GM12878 (cell line): ENCODE measurements around the gene FAM171A1. TPM values are rescaled to one million over a fixed set of nuclear protein-coding genes. Genes with fewer than 3 reads are reported as not detected.

ENCODE experiments used
- ATAC-seq: fragments of 200-7000 bp; cut with Tn5 transposase; 3 replicates; pipeline ENCODE4 v1.9.1; 2020; ENCODE audit warnings: mild to moderate bottlenecking, moderate library complexity
- BruUV-seq: library from RNA; stranded (reverse); fragments of 400-500 nt; replicated peaks from 2 replicates; lab custom pipeline; 2021; lab: Mats Ljungman, UMichigan
- CTCF ChIA-PET: fragments of 300-600 bp; sonication (Branson Sonifier 250); formaldehyde crosslinking; extraction: SDS; loops from one replicate; lab custom pipeline; 2021; ENCODE audit warnings: inconsistent platforms; lab: Yijun Ruan, JAX
- POLR2A ChIA-PET: fragments of 350-600 bp; formaldehyde crosslinking; extraction: SDS; loops from one replicate; lab custom pipeline; 2021; ENCODE audit warnings: inconsistent platforms; lab: Charles Lee
- RAD21 ChIA-PET: fragments of 300-600 bp; sonication (Branson Sonifier 250); formaldehyde crosslinking; loops from one replicate; lab custom pipeline; 2023; ENCODE audit warnings: antibody characterized with exemption; ENCODE audit not compliant: unreplicated experiment; lab: Charles Lee
- SMC1A ChIA-PET: fragments of 300-600 bp; sonication (Branson Sonifier 250); formaldehyde crosslinking; loops from one replicate; lab custom pipeline; 2023; ENCODE audit not compliant: unreplicated experiment, uncharacterized antibody; lab: Charles Lee
- DNase-seq: peaks from one replicate; pipeline ENCODE4 v3.0.0-alpha.2; 2011; ENCODE audit warnings: low read depth, low spot score
- FAIRE-seq: peaks from 3 replicates; lab custom pipeline; 2011; peaks lifted over from hg19 to GRCh38; lab: Jason Lieb, UNC
- H2AFZ ChIP-seq: 2 replicates; pipeline ENCODE4 v1.6.0; 2011; ENCODE audit warnings: low read depth, low read length, control low read depth; ENCODE audit not compliant: control insufficient read depth
- H3K27ac ChIP-seq: 2 replicates; pipeline ENCODE4 v1.5.1; 2011; ENCODE audit warnings: control low read depth; ENCODE audit not compliant: control insufficient read depth, insufficient read depth
- H3K27me3 ChIP-seq, 2 experiments: replicated peaks in 1 of 2; 2 replicates each; pipeline versions ENCODE4 v1.6.0 to v1.6.1; 2011; ENCODE audit warnings: low read length in 1 of 2; ENCODE audit not compliant: control insufficient read depth in 2 of 2, insufficient read depth in 2 of 2
- H3K36me3 ChIP-seq, 2 experiments: 2 replicates each; pipeline ENCODE4 v1.5.1; 2011; ENCODE audit warnings: low read length in 1 of 2; ENCODE audit not compliant: control insufficient read depth in 2 of 2, insufficient read depth in 2 of 2
- H3K4me1 ChIP-seq: 2 replicates; pipeline ENCODE4 v1.6.1; 2011; ENCODE audit warnings: mild to moderate bottlenecking, low read length, moderate library complexity, mixed read lengths; ENCODE audit not compliant: control insufficient read depth, insufficient read depth
- H3K4me2 ChIP-seq: 2 replicates; pipeline ENCODE4 v1.6.0; 2011; ENCODE audit warnings: control low read depth; ENCODE audit not compliant: control insufficient read depth, insufficient read depth
- H3K4me3 ChIP-seq: fragments of 200-600 bp; sonication (generic); 2 replicates; pipeline ENCODE4 v1.5.1; 2016
- H3K79me2 ChIP-seq: 2 replicates; pipeline ENCODE4 v1.6.0; 2011; ENCODE audit warnings: low read length; ENCODE audit not compliant: control insufficient read depth, insufficient read depth
- H3K9ac ChIP-seq: 2 replicates; pipeline ENCODE4 v1.8.0; 2011; ENCODE audit warnings: low read length, control low read depth, mixed read lengths; ENCODE audit not compliant: control insufficient read depth, insufficient read depth
- H3K9me3 ChIP-seq: replicated peaks from 3 replicates; pipeline ENCODE4 v1.5.1; 2011; ENCODE audit warnings: mild to moderate bottlenecking, low read length; ENCODE audit not compliant: control insufficient read depth, insufficient read depth
- H4K20me1 ChIP-seq: 2 replicates; pipeline ENCODE4 v1.6.0; 2011; ENCODE audit not compliant: control insufficient read depth, insufficient read depth
- BCL11A ChIP-seq: IDR thresholded peaks from 2 replicates; pipeline ENCODE4 v1.6.1; 2011; ENCODE audit warnings: low read depth, low read length
- CREM ChIP-seq: IDR thresholded peaks from 2 replicates; pipeline ENCODE4 v1.6.1; 2014; ENCODE audit warnings: antibody characterized with exemption, low read depth
- ESRRA ChIP-seq: IDR thresholded peaks from 2 replicates; pipeline ENCODE4 v1.6.1; 2012; ENCODE audit warnings: mild to moderate bottlenecking, low read length, improper control_type of control experiment
- GATAD2B ChIP-seq: fragments of 450-650 bp; conservative IDR thresholded peaks from 2 replicates; pipeline ENCODE4 v1.6.1; 2017; ENCODE audit warnings: low read depth, mild to moderate bottlenecking, moderate library complexity
- IKZF1 ChIP-seq: fragments of 450-650 bp; conservative IDR thresholded peaks from 2 replicates; pipeline ENCODE4 v1.6.1; 2017; ENCODE audit warnings: antibody characterized with exemption, mild to moderate bottlenecking
- SMARCA5 ChIP-seq: fragments of 450-650 bp; IDR thresholded peaks from 2 replicates; pipeline ENCODE4 v1.6.1; 2017; ENCODE audit warnings: mild to moderate bottlenecking
- STAT1 ChIP-seq: fragments of 450-650 bp; conservative IDR thresholded peaks from 2 replicates; pipeline ENCODE4 v1.6.1; 2014; ENCODE audit warnings: antibody characterized with exemption, mild to moderate bottlenecking
- ZZZ3 ChIP-seq: IDR thresholded peaks from 2 replicates; pipeline ENCODE4 v1.6.1; 2011; ENCODE audit warnings: low read depth; ENCODE audit not compliant: control insufficient read depth, insufficient read length
- WGBS: methylation state at CpG from one replicate; pipeline ENCODE4 v1.1.6; 2016; ENCODE audit warnings: low lambda C conversion rate; ENCODE audit not compliant: insufficient replicate concordance, insufficient coverage; ENCODE audit errors: missing lambda C conversion rate; 5-methylcytosine and 5-hydroxymethylcytosine counted together
- in situ Hi-C: fragments of 300-500 bp; cut with MboI; formaldehyde crosslinking; loops from 9 replicates; pipeline ENCODE4 v1.14.3; 2018; ENCODE audit warnings: mixed read lengths
- intact Hi-C: fragments of 100-400 bp; cut with micrococcal nuclease; formaldehyde crosslinking; loops from one replicate; pipeline ENCODE4 v1.14.2; 2022; ENCODE audit not compliant: unreplicated experiment
- polyA plus RNA-seq, 11 experiments: library from polyadenylated mRNA; depleted of rRNA in 4 of 11; unstranded in 6 of 11; stranded (reverse) in 5 of 11; fragments of >200 nt; fragmentation: Nextera tagmentation in 4 of 11; fragmentation: Illumina TruSeq in 1 of 11; extraction: Ambion mirVana in 4 of 11; extraction: Trizol in 1 of 11; gene quantifications; 1 replicate in 1 of 11; 2 replicates in 10 of 11; pipeline versions ENCODE4 v1.2.1 to v1.2.3, GENCODE V29; 2011 to 2016; ENCODE audit warnings: inconsistent platforms in 2 of 11, missing spikeins in 2 of 11, low read depth in 1 of 11
- total RNA-seq, 4 experiments: library from RNA; depleted of rRNA in 3 of 4; stranded (reverse); fragments of >200 nt in 3 of 4; fragmentation: Illumina TruSeq in 1 of 4; extraction: Trizol in 1 of 4; gene quantifications; 2 replicates each; pipeline versions ENCODE4 v1.2.1 to v1.2.3, GENCODE V29; 2013 to 2021
- TF ChIP-seq, protein P1 (sequence below): fragments of 450-650 bp; IDR thresholded peaks from 2 replicates; pipeline ENCODE4 v1.6.1; 2017; ENCODE audit warnings: low read depth, mild to moderate bottlenecking, moderate library complexity
- TF ChIP-seq, protein P2 (sequence below): fragments of 450-650 bp; conservative IDR thresholded peaks from 2 replicates; pipeline ENCODE4 v1.6.1; 2017; ENCODE audit warnings: mild to moderate bottlenecking, moderate library complexity
- TF ChIP-seq, protein P3 (sequence below), 3 experiments: IDR thresholded peaks in 2 of 3; conservative IDR thresholded peaks in 1 of 3; 2 replicates each; pipeline ENCODE4 v1.5.1; 2011; ENCODE audit warnings: low read depth in 3 of 3, low read length in 3 of 3, mild to moderate bottlenecking in 3 of 3, control low read depth in 2 of 3, moderate library complexity in 2 of 3, inconsistent platforms in 1 of 3, mixed read lengths in 1 of 3; ENCODE audit not compliant: control insufficient read depth in 2 of 3, insufficient read depth in 1 of 3; ENCODE audit errors: extremely low read depth in 1 of 3
- TF ChIP-seq, protein P4 (sequence below): IDR thresholded peaks from 2 replicates; pipeline ENCODE4 v1.6.1; 2011; ENCODE audit warnings: mild to moderate bottlenecking, low read depth, low read length, moderate library complexity; ENCODE audit not compliant: insufficient replicate concordance

FAM171A1 gene
- total and polyA plus RNA-seq, 10 of the 15 experiments (the other 5 are each of a cell fraction or from before 2014, with no cell fraction given): 0.05 to 0.28 (median 0.10) TPM; not detected in 1

DNA sequence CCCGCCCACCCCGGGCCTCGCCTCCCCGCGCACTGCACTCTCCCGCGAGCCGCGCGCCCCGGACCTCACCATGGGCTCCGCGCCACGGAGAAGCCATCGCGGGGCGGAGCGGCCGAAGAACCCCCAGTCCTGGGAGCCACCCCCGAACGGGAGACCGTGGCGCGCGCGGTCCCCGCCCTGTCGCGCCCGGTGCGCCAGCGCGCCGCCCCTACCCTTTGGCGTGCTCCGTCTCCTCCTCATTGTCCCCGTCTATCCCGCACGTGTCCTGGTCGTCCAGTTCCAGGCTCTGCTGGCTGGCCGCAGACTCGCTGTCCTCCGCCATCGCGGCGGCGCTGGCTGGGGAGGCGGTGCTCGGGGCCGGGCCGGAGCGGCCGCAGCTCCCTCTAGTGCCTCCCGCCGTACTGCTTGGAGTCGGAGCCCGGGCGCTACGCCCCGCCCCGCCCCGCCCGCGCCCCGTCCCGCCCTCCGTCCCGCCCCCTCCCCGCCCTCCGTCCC is 202.8 kb downstream of the FAM171A1 start, which contains the start of gene NMT2 (continued):
- TF ChIP-seq, protein P1, sequence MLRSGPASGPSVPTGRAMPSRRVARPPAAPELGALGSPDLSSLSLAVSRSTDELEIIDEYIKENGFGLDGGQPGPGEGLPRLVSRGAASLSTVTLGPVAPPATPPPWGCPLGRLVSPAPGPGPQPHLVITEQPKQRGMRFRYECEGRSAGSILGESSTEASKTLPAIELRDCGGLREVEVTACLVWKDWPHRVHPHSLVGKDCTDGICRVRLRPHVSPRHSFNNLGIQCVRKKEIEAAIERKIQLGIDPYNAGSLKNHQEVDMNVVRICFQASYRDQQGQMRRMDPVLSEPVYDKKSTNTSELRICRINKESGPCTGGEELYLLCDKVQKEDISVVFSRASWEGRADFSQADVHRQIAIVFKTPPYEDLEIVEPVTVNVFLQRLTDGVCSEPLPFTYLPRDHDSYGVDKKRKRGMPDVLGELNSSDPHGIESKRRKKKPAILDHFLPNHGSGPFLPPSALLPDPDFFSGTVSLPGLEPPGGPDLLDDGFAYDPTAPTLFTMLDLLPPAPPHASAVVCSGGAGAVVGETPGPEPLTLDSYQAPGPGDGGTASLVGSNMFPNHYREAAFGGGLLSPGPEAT: no peak
- TF ChIP-seq BCL11A (no peak), ESRRA (no peak)
- TF ChIP-seq, all 136 proteins: peak for 23

DNA sequence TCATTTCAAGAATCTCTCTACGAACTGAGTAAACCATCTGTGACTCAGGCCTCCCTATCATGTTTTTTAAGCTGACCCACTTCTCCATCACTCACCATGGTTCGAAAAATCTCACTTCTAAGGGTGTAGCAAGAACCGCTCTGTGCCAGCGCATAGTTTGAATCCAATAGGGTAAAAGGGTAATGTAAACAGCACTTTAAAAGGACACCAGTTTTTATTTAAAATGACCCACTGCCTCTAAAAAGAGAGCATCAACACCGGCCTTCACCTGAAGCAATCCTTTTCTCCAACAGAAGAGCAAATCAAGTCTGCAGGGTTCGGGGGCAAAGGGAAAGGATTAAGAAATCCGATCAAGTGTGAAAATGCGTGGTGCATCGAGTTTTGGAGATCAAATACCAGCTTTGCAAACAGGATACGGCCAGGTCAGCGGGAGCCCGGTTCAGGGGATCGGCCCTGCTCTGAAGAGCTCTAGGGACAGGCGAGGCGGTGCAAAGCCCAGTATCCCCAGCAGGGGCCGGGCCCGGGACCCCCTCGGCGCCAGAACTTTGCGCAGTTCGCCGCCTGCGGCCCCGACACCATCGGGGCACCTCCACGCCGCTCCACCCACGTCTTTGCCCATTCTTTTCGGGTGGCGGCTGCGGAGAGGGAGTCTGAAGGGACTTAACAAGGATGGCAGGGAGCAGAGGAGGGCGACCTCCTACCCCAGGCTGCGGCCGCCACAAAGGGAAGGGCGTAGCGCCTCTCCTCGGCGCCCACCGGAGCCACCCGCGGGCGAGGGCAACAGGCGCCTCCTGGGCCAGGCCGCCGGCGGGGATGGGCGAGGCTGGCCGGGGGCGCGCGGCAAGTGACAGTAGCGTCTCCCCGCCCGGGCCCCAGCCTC is 203.4 kb downstream of the FAM171A1 start:
- no peaks in the 10 kb centered on the region for H4K20me1 ChIP-seq
- no peaks in the 10 kb centered on the region; a peak in 1 of 4 replicates for H3K27me3 ChIP-seq
- H3K9me3 ChIP-seq: no peaks in the 10 kb centered on the region
- ChIA-PET CTCF (interaction anchor here (0.7 to 6.2 kb wide), 13 partner anchors 14 to 288 kb away, joined by 3 to 38 read pairs (median 4); no protein-coding TSS in a partner anchor), SMC1A (interaction anchor here (1.0 to 8.5 kb wide), 12 partner anchors 9 to 70 kb away, joined by 3 to 86 read pairs (median 4); no protein-coding TSS in a partner anchor), RAD21 (interaction anchor here (0.7 to 3.6 kb wide), 8 partner anchors 25 to 215 kb away, joined by 3 to 39 read pairs (median 4); no protein-coding TSS in a partner anchor), POLR2A (interaction anchor here (1.5 to 2.1 kb wide), 2 partner anchors 45 to 66 kb away, joined by 3 to 13 read pairs; no protein-coding TSS in a partner anchor)
- H3K27ac ChIP-seq: peak overlapping the region; percentile 53; the same call in 1 of the 2 replicates
- intact Hi-C loops (no loop called here), in situ Hi-C loops (loop anchor here (25.0 kb wide), 1 partner anchor 1270 kb away; the partner anchor contains the start of gene PTER)
- H3K9ac ChIP-seq: peak overlapping the region; percentile 38
- ATAC-seq (peak; percentile 76), FAIRE-seq (no peak), DNase-seq (no peak)
- peaks cover 3% of the 10 kb centered on the region; the same call in 1 of the 2 replicates for H3K79me2 ChIP-seq
- BruUV-seq: TSS peak; percentile 97
- no peaks in the 10 kb centered on the region for H3K36me3 ChIP-seq
- H2AFZ ChIP-seq: peak overlapping the region; percentile 96
- WGBS: 2% methylated on average over 51 of the region's 54 CpGs
- H3K4me2 ChIP-seq: peak overlapping the region; percentile 82
- H3K4me1 ChIP-seq: peaks cover 8% of the 10 kb centered on the region; the same call in 1 of the 2 replicates
- peak overlapping the region; percentile 85 for H3K4me3 ChIP-seq
- TF ChIP-seq CREM (no peak), STAT1 (0 out of 2 replicates have a peak, but pooled peaks have one; percentile 23), ZZZ3 (no peak), GATAD2B (peak; percentile 74; the same call in 1 of the 2 replicates), IKZF1 (0 out of 2 replicates have a peak, but pooled peaks have one; percentile 31), SMARCA5 (0 out of 2 replicates have a peak, but pooled peaks have one; percentile 16)
- TF ChIP-seq, protein P2, sequence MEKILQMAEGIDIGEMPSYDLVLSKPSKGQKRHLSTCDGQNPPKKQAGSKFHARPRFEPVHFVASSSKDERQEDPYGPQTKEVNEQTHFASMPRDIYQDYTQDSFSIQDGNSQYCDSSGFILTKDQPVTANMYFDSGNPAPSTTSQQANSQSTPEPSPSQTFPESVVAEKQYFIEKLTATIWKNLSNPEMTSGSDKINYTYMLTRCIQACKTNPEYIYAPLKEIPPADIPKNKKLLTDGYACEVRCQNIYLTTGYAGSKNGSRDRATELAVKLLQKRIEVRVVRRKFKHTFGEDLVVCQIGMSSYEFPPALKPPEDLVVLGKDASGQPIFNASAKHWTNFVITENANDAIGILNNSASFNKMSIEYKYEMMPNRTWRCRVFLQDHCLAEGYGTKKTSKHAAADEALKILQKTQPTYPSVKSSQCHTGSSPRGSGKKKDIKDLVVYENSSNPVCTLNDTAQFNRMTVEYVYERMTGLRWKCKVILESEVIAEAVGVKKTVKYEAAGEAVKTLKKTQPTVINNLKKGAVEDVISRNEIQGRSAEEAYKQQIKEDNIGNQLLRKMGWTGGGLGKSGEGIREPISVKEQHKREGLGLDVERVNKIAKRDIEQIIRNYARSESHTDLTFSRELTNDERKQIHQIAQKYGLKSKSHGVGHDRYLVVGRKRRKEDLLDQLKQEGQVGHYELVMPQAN: peak; percentile 40; the same call in 1 of the 2 replicates
- TF ChIP-seq, protein P3, sequence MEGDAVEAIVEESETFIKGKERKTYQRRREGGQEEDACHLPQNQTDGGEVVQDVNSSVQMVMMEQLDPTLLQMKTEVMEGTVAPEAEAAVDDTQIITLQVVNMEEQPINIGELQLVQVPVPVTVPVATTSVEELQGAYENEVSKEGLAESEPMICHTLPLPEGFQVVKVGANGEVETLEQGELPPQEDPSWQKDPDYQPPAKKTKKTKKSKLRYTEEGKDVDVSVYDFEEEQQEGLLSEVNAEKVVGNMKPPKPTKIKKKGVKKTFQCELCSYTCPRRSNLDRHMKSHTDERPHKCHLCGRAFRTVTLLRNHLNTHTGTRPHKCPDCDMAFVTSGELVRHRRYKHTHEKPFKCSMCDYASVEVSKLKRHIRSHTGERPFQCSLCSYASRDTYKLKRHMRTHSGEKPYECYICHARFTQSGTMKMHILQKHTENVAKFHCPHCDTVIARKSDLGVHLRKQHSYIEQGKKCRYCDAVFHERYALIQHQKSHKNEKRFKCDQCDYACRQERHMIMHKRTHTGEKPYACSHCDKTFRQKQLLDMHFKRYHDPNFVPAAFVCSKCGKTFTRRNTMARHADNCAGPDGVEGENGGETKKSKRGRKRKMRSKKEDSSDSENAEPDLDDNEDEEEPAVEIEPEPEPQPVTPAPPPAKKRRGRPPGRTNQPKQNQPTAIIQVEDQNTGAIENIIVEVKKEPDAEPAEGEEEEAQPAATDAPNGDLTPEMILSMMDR (IDR thresholded peaks at IDR 0.05 in 2 of 3, conservative IDR thresholded peaks at IDR 0.05 in 1 of 3; ENCODE audit: control insufficient read depth in 2 of 3, extremely low read depth in 1 of 3, insufficient read depth in 1 of 3, low read depth in 3 of 3, low read length in 3 of 3): peak; percentile 23 to 59 (median 29); a peak in 4 of 6 replicates
- TF ChIP-seq, protein P4, sequence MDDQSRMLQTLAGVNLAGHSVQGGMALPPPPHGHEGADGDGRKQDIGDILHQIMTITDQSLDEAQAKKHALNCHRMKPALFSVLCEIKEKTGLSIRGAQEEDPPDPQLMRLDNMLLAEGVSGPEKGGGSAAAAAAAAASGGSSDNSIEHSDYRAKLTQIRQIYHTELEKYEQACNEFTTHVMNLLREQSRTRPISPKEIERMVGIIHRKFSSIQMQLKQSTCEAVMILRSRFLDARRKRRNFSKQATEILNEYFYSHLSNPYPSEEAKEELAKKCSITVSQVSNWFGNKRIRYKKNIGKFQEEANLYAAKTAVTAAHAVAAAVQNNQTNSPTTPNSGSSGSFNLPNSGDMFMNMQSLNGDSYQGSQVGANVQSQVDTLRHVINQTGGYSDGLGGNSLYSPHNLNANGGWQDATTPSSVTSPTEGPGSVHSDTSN: no peak
